DOHH2 (cell line): Measurements from ENCODE around the gene KRTCAP2.

ENCODE experiments used
- H3F3A ChIP-seq: fragments of 200-600 bp; sonication (generic), shearing (Covaris generic); 2 replicates; pipeline ENCODE4 v1.6.0; 2016; ENCODE audit warnings: antibody characterized with exemption, mild to moderate bottlenecking; ENCODE audit not compliant: control insufficient read depth, insufficient read depth
- H3K27ac ChIP-seq: fragments of 200-600 bp; sonication (generic); 2 replicates; pipeline ENCODE4 v1.5.1; 2014; ENCODE audit warnings: low read depth, mild to moderate bottlenecking, low read length, moderate library complexity
- H3K27me3 ChIP-seq: fragments of 200-600 bp; sonication (generic); 2 replicates; pipeline ENCODE4 v1.6.1; 2014; ENCODE audit warnings: mild to moderate bottlenecking, low read length, mixed read lengths; ENCODE audit not compliant: control insufficient read depth
- H3K36me3 ChIP-seq: fragments of 200-600 bp; sonication (generic); 2 replicates; pipeline ENCODE4 v1.6.1; 2014; ENCODE audit warnings: mild to moderate bottlenecking, low read length, moderate library complexity, mixed read lengths; ENCODE audit not compliant: control insufficient read depth
- H3K4me1 ChIP-seq: fragments of 200-600 bp; sonication (generic); 2 replicates; pipeline ENCODE4 v1.6.1; 2014; ENCODE audit warnings: mild to moderate bottlenecking, low read length, mixed read lengths; ENCODE audit not compliant: control insufficient read depth
- H3K4me2 ChIP-seq: fragments of 200-600 bp; sonication (generic); 2 replicates; pipeline ENCODE4 v1.6.0; 2014; ENCODE audit warnings: mild to moderate bottlenecking, low read length, moderate library complexity
- H3K4me3 ChIP-seq: fragments of 200-600 bp; sonication (generic); 2 replicates; pipeline ENCODE4 v1.5.1; 2014; ENCODE audit warnings: mild to moderate bottlenecking, low read length, mixed read lengths
- H3K79me2 ChIP-seq: fragments of 200-600 bp; sonication (generic); 2 replicates; pipeline ENCODE4 v1.6.1; 2014; ENCODE audit warnings: mild to moderate bottlenecking, low read length, mixed read lengths; ENCODE audit not compliant: control insufficient read depth
- H3K9me2 ChIP-seq: fragments of 200-600 bp; sonication (generic); replicated peaks from 2 replicates; pipeline ENCODE4 v1.6.1; 2014; ENCODE audit warnings: mild to moderate bottlenecking, low read length, mixed read lengths; ENCODE audit not compliant: control insufficient read depth
- H3K9me3 ChIP-seq: fragments of 200-600 bp; sonication (generic); 2 replicates; pipeline ENCODE4 v1.6.1; 2014; ENCODE audit warnings: antibody characterized with exemption, low read length, mixed read lengths; ENCODE audit not compliant: control insufficient read depth, insufficient read depth
- H4K20me1 ChIP-seq: fragments of 200-600 bp; sonication (generic); 2 replicates; pipeline ENCODE4 v1.6.0; 2014; ENCODE audit warnings: low read depth, mild to moderate bottlenecking, antibody characterized with exemption, low read length, moderate library complexity; ENCODE audit not compliant: control insufficient read depth, insufficient read depth
- EZH2phosphoT487 ChIP-seq: fragments of 200-600 bp; sonication (generic); IDR thresholded peaks from 2 replicates; pipeline ENCODE4 v1.6.1; 2017; ENCODE audit warnings: borderline replicate concordance, mild to moderate bottlenecking, antibody characterized with exemption, low read length, moderate library complexity, mixed read lengths
- TF ChIP-seq, protein P1 (sequence below): fragments of 200-600 bp; sonication (generic); IDR thresholded peaks from one replicate; pipeline ENCODE4 v1.5.1; 2014; ENCODE audit warnings: antibody characterized with exemption, mild to moderate bottlenecking, low read depth, low read length; ENCODE audit not compliant: poor library complexity, severe bottlenecking

Gene KRTCAP2

DNA sequence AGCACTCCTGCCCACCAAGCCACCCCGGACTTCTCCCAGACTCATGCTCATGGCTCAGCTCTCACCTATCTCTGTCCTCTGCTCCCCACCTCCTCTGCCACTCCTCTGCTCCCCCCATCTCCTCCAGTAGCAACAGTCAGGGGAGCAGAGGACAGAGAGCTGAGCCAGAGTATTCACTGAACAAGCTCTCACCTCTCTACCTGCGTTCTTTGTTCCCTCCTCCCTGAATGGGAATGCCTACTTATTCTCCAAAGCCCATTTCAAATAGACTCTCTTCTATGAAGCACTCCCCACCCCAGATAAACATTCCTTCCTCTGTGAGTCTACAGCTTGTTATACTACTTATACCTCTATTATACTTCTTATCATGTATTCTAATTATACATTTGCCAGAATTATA lies 51.9 kb downstream of the KRTCAP2 start:
- TF ChIP-seq, protein P1, sequence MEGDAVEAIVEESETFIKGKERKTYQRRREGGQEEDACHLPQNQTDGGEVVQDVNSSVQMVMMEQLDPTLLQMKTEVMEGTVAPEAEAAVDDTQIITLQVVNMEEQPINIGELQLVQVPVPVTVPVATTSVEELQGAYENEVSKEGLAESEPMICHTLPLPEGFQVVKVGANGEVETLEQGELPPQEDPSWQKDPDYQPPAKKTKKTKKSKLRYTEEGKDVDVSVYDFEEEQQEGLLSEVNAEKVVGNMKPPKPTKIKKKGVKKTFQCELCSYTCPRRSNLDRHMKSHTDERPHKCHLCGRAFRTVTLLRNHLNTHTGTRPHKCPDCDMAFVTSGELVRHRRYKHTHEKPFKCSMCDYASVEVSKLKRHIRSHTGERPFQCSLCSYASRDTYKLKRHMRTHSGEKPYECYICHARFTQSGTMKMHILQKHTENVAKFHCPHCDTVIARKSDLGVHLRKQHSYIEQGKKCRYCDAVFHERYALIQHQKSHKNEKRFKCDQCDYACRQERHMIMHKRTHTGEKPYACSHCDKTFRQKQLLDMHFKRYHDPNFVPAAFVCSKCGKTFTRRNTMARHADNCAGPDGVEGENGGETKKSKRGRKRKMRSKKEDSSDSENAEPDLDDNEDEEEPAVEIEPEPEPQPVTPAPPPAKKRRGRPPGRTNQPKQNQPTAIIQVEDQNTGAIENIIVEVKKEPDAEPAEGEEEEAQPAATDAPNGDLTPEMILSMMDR, result no peak
- TF ChIP-seq EZH2phosphoT487, result no peak
- Histone ChIP-seq H3K27ac (no peak overlapping the region), H3K27me3 (peaks cover 62% of the 10 kb centered on the region), H3K4me3 (no peak overlapping the region), H3K4me2 (no peak overlapping the region), H3K4me1 (no peaks in the 10 kb centered on the region), H3K9me2 (no peaks in the 10 kb centered on the region), H3K79me2 (no peaks in the 10 kb centered on the region), H3K9me3 (no peaks in the 10 kb centered on the region), H3F3A (no peaks in the 10 kb centered on the region), H4K20me1 (no peaks in the 10 kb centered on the region), H3K36me3 (no peaks in the 10 kb centered on the region)

DNA sequence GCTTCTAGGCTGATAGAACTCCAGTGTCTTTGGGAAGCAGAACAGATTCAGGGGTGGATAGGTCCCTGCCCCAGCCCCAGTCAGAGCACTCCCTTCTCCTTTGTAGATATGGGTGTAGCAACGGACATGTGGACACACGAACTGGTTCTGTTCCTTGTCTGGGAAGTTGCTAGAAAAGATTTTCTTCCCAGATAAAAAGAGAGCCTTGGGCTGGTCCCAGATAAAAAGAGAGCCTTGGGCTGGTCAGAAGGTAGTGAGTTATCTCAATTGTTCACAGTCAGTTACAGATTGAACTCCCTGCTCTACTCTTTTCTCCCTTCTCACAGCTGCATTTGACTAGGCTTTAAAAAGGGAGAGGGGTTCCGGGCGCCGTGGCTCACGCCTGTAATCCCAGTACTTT lies 52.9 kb downstream of the KRTCAP2 start:
- Histone ChIP-seq H3K9me2 (no peaks in the 10 kb centered on the region), H3K36me3 (no peaks in the 10 kb centered on the region), H3F3A (no peaks in the 10 kb centered on the region), H3K4me2 (no peak overlapping the region), H3K4me3 (no peak overlapping the region), H3K27ac (no peak overlapping the region), H3K27me3 (peaks cover 59% of the 10 kb centered on the region), H3K9me3 (no peaks in the 10 kb centered on the region), H3K79me2 (no peaks in the 10 kb centered on the region), H4K20me1 (no peaks in the 10 kb centered on the region), H3K4me1 (no peaks in the 10 kb centered on the region)
- TF ChIP-seq EZH2phosphoT487, result no peak
- TF ChIP-seq, protein P1, result no peak
